RWPE1 (cell line): ENCODE results near the gene MS4A18.
A peak's percentile ranks its signal among the peaks of the same experiment; 100 is the strongest.

Experiments
- CTCF ChIA-PET: fragments of 350-600 bp; sonication (Branson Sonifier 250); formaldehyde crosslinking; extraction: SDS; loops from one replicate; lab custom pipeline; 2021; lab: Yijun Ruan, JAX
- POLR2A ChIA-PET: fragments of 400-600 bp; formaldehyde crosslinking; extraction: SDS; loops from one replicate; lab custom pipeline; 2020; ENCODE audit warnings: antibody characterized with exemption; ENCODE audit not compliant: low non-redundant PET; lab: Yijun Ruan, JAX
- DNase-seq: peaks from one replicate; pipeline ENCODE4 v3.0.0; 2012; ENCODE audit warnings: low spot score
- H3K27ac ChIP-seq: fragments of 450-650 bp; 2 replicates; pipeline ENCODE4 v1.5.1; 2017
- TF ChIP-seq, protein P1 (sequence below): fragments of 450-650 bp; conservative IDR thresholded peaks from 2 replicates; pipeline ENCODE4 v1.5.1; 2017; ENCODE audit warnings: low read depth, mild to moderate bottlenecking

Gene MS4A18

DNA sequence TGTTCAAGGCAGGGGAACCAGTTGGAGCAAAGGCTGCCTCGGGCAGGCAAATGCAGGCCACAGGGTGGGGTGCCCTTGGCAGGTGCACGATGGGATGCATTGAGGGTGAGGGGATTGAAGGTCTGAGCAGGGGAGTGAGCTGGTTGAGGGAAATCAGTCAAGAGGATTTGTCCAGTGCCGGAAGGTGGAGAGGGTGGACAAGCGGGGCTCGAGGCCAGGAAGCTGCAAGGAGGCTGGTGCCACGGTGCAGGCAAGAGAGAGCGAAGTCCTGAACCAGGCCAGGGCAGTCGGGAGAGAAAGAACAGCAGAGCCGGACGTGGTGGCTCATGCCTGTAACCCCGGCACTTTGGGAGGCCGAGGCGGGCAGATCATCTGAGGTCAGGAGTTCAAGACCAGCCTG lies 50.2 kb downstream of the MS4A18 start:
- POLR2A ChIA-PET: no interaction called here
- CTCF ChIA-PET: interaction anchor here (0.6 to 2.4 kb wide), 9 partner anchors 10 to 280 kb away, joined by 3 to 14 read pairs (median 5); no protein-coding TSS in a partner anchor
- H3K27ac ChIP-seq: no peak overlapping the region
- TF ChIP-seq, protein P1, sequence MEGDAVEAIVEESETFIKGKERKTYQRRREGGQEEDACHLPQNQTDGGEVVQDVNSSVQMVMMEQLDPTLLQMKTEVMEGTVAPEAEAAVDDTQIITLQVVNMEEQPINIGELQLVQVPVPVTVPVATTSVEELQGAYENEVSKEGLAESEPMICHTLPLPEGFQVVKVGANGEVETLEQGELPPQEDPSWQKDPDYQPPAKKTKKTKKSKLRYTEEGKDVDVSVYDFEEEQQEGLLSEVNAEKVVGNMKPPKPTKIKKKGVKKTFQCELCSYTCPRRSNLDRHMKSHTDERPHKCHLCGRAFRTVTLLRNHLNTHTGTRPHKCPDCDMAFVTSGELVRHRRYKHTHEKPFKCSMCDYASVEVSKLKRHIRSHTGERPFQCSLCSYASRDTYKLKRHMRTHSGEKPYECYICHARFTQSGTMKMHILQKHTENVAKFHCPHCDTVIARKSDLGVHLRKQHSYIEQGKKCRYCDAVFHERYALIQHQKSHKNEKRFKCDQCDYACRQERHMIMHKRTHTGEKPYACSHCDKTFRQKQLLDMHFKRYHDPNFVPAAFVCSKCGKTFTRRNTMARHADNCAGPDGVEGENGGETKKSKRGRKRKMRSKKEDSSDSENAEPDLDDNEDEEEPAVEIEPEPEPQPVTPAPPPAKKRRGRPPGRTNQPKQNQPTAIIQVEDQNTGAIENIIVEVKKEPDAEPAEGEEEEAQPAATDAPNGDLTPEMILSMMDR: no peak
- DNase-seq: no peak

DNA sequence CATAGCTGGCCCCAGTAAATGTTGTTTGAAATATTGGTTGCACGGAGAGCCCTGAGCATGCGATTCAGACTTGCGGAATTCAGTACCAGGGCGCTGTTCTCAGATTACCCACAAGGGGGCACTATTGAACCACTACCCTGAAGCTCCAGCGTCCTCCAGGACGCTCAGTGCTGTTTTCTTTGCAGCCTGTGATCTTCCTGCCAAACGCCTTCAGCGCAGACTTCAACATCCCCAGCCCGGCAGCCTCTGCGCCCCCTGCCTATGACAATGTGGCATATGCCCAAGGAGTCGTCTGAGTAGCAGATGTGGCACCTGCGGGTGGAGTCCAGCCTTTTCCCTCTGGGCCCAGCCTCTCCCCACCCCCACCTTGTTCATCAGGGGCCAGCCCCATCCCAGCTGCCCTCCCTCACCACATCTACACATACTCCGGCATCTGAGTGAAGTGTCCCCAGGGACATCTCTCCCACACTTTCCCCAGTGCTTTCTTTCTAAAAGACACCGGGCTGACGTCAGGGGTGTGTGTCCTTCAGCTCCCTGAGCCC lies 51.0 kb downstream of the MS4A18 start:
- POLR2A ChIA-PET: no interaction called here
- H3K27ac ChIP-seq: no peak overlapping the region
- peak; percentile 73 for DNase-seq
- TF ChIP-seq, protein P1: peak; percentile 83
- CTCF ChIA-PET: interaction anchor here (0.5 to 2.4 kb wide), 20 partner anchors 9 to 480 kb away, joined by 3 to 14 read pairs (median 4); partner anchors contain the start of genes MS4A10 and MS4A15

DNA sequence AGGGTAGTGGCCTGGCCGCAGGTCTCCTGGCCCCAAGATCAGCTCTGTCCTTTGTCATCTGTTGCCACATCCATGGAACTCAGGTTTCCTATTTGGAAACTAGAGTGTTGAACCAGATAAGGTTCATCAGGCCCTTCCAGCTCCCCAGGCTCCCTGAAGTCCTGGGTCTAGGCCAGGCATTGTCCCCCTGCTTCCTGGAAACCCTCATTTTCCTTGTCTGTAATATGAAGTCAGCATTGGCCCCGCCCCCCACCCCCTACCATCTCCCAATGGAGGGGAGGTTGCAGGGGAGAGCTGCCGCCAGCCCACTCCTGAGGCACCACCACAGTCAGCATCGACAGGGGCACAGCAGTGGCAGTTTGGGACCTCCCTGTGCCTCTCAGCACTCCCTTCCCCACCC lies 51.6 kb downstream of the MS4A18 start:
- CTCF ChIA-PET: interaction anchor here (0.6 to 2.4 kb wide), 10 partner anchors 10 to 479 kb away, joined by 3 to 14 read pairs (median 4); partner anchors contain the start of gene MS4A15
- POLR2A ChIA-PET: no interaction called here
- no peak for DNase-seq
- TF ChIP-seq, protein P1: no peak
- H3K27ac ChIP-seq: no peak overlapping the region

DNA sequence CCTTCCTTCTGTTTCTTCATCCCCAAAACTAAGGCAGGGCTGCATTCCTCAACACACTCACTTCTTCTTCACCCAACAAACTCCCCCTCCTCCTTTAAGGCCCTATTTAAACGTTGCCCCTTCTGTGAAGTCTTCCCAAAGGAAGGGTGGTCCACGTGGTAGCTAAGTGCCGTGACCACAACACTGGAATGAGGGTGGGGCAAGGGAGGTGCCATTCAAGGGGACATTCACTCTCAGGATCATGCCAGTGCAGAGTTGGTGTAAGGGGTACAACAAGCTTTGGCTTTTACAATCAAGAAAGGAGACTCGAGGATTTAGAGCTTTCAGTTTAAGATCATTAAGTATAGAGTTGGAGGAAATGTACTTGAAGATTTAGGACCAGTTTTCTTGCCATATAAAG lies 52.6 kb downstream of the MS4A18 start:
- H3K27ac ChIP-seq: no peak overlapping the region
- CTCF ChIA-PET: interaction anchor here (0.6 to 0.7 kb wide), 2 partner anchors 9 to 122 kb away, joined by 3 read pairs; no protein-coding TSS in a partner anchor
- TF ChIP-seq, protein P1: no peak
- DNase-seq: no peak
- POLR2A ChIA-PET: no interaction called here

DNA sequence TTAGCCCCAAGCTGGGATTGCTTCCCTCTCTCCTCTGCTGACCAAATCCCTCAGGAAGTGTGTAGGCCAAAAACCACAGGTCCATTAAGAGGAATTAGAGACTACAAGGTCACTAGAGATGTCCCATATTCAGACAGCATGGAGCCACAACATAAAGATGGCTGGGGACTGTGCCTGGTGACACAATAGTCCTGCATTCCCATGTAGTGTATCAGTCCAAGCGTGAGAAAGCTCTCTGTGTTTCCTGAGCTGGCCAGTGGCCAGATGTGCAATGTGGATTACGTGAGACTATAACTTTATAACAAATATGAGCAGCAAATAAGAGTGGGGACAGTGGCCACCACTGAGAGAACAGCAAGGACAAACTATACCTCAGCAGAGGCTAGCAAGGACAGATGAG lies 53.1 kb downstream of the MS4A18 start:
- TF ChIP-seq, protein P1: no peak
- no peak overlapping the region for H3K27ac ChIP-seq
- CTCF ChIA-PET: interaction anchor here (0.6 to 0.7 kb wide), 2 partner anchors 8 to 1834 kb away, joined by 3 read pairs; no protein-coding TSS in a partner anchor
- POLR2A ChIA-PET: no interaction called here
- DNase-seq: peak; percentile 22

DNA sequence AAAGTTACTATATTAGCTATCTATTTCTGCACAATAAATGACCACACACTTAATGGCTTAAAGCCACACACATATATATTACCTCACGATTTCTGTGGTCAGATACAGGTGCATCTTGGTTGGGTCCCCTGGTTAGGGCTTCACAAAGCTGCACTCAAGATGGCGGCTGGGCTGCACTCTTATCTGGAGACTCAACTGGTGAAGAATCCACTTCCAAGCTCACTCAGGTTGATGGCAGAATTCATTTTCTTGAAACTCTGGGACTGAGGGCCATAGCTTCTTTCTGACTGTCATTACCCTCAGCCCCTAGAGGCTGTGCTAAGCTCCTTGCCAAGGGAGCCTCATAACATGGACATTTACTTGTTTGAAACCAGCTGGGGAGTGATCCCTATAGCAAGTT lies 55.5 kb downstream of the MS4A18 start:
- CTCF ChIA-PET: interaction anchor here (0.6 to 0.9 kb wide), 2 partner anchors 10 to 150 kb away, joined by 3 to 4 read pairs; no protein-coding TSS in a partner anchor
- TF ChIP-seq, protein P1: no peak
- POLR2A ChIA-PET: no interaction called here
- DNase-seq: no peak
- H3K27ac ChIP-seq: no peak overlapping the region
